AG09319 (cell line): ENCODE results near the gene MTHFD1.

ENCODE experiments used
- DNase-seq: peaks from one replicate; pipeline ENCODE4 v3.0.0-alpha.2; 2010; ENCODE audit warnings: low read depth; ENCODE audit errors: extremely low read depth
- CTCF ChIP-seq: IDR thresholded peaks from 2 replicates; pipeline ENCODE4 v1.5.1; 2011; ENCODE audit warnings: low read depth, mild to moderate bottlenecking, inconsistent platforms, low read length, moderate library complexity

Gene MTHFD1

GRCh38 chr14:64504897-64505794, 117.0 kb downstream of the MTHFD1 start:
- no peak for TF ChIP-seq CTCF
- DNase-seq, result peak; percentile 63

GRCh38 chr14:64506721-64507120, 118.6 kb downstream of the MTHFD1 start:
- no peak for DNase-seq
- no peak for TF ChIP-seq CTCF

GRCh38 chr14:64507376-64508156, 119.4 kb downstream of the MTHFD1 start:
- no peak for TF ChIP-seq CTCF
- DNase-seq, result no peak

- no peak for DNase-seq
- no peak for TF ChIP-seq CTCF
These were observed 120.1 kb downstream of the MTHFD1 start for GRCh38 chr14:64508215-64508776.

- no peak for TF ChIP-seq CTCF
- no peak for DNase-seq
These were observed 120.9 kb downstream of the MTHFD1 start for GRCh38 chr14:64509036-64509435.
